HepG2 (cell line): ENCODE data around the gene CBR4. TPM values are rescaled to one million over a fixed set of nuclear protein-coding genes. Genes with fewer than 3 reads are reported as not detected.

ENCODE experiments used
- AKAP8 ChIP-seq: sonication (generic); formaldehyde crosslinking; IDR thresholded peaks from 2 replicates; pipeline ENCODE4 v1.5.1; 2020; ENCODE audit warnings: mild to moderate bottlenecking, missing genetic modification reagents
- CAMTA2 ChIP-seq: sonication (generic); formaldehyde crosslinking; IDR thresholded peaks from 2 replicates; pipeline ENCODE4 v1.4.0; 2020; ENCODE audit warnings: mild to moderate bottlenecking, missing genetic modification reagents, borderline replicate concordance
- CREB1 ChIP-seq, 2 experiments: fragments of 450-650 bp in 1 of 2; IDR thresholded peaks; 2 replicates each; pipeline ENCODE4 v1.6.1; 2016 to 2017; ENCODE audit warnings: control low read depth in 1 of 2, mild to moderate bottlenecking in 1 of 2, missing compliant biosample characterization in 1 of 2, missing genetic modification characterization in 1 of 2
- E2F1 ChIP-seq: sonication (generic); formaldehyde crosslinking; IDR thresholded peaks from 2 replicates; pipeline ENCODE4 v1.5.0; 2020; ENCODE audit warnings: missing genetic modification reagents
- FOXO4 ChIP-seq: sonication (generic); formaldehyde crosslinking; conservative IDR thresholded peaks from 2 replicates; pipeline ENCODE4 v1.8.1; 2023; ENCODE audit warnings: missing genetic modification reagents
- HOXA9 ChIP-seq: sonication (generic); formaldehyde crosslinking; IDR thresholded peaks from 2 replicates; pipeline ENCODE4 v1.8.1; 2022; ENCODE audit warnings: missing genetic modification reagents, mild to moderate bottlenecking, moderate library complexity, borderline replicate concordance
- NR2F2 ChIP-seq: IDR thresholded peaks from 2 replicates; pipeline ENCODE4 v1.6.1; 2012; ENCODE audit warnings: low read depth, inconsistent platforms, borderline replicate concordance
- PBX3 ChIP-seq: sonication (generic); formaldehyde crosslinking; IDR thresholded peaks from 2 replicates; pipeline ENCODE4 v1.8.1; 2023; ENCODE audit warnings: missing genetic modification reagents, inconsistent platforms, borderline replicate concordance
- SKIL ChIP-seq: sonication (generic); formaldehyde crosslinking; IDR thresholded peaks from 2 replicates; pipeline ENCODE4 v1.8.0; 2022; ENCODE audit warnings: missing genetic modification reagents, mild to moderate bottlenecking, moderate library complexity, borderline replicate concordance
- SP1 ChIP-seq, 2 experiments: fragments of 450-650 bp in 1 of 2; sonication (generic) in 1 of 2; formaldehyde crosslinking in 1 of 2; IDR thresholded peaks; 2 replicates each; pipeline versions ENCODE4 v1.4.0 to v1.6.1; 2016 to 2020; ENCODE audit warnings: missing genetic modification reagents in 1 of 2
- SP4 ChIP-seq: sonication (generic); formaldehyde crosslinking; IDR thresholded peaks from 2 replicates; pipeline ENCODE4 v1.8.1; 2023; ENCODE audit warnings: mild to moderate bottlenecking, missing genetic modification reagents
- TOPORS ChIP-seq: sonication (generic); formaldehyde crosslinking; IDR thresholded peaks from 2 replicates; pipeline ENCODE4 v1.8.0; 2023; ENCODE audit warnings: mild to moderate bottlenecking, missing genetic modification reagents
- ZNF136 ChIP-seq: sonication (generic); formaldehyde crosslinking; IDR thresholded peaks from 2 replicates; pipeline ENCODE4 v1.8.1; 2022; ENCODE audit warnings: low read depth, mild to moderate bottlenecking, moderate library complexity, missing genetic modification reagents
- ZNF33A ChIP-seq: sonication (generic); formaldehyde crosslinking; IDR thresholded peaks from 2 replicates; pipeline ENCODE4 v1.5.1; 2020; ENCODE audit warnings: missing genetic modification reagents, mild to moderate bottlenecking, moderate library complexity, borderline replicate concordance
- ZNF354B ChIP-seq: sonication (generic); formaldehyde crosslinking; IDR thresholded peaks from 2 replicates; pipeline ENCODE4 v1.8.0; 2022; ENCODE audit warnings: mild to moderate bottlenecking, missing genetic modification reagents
- ZNF674 ChIP-seq: sonication (generic); formaldehyde crosslinking; IDR thresholded peaks from 2 replicates; pipeline ENCODE4 v1.5.0; 2020; ENCODE audit warnings: low read depth, mild to moderate bottlenecking, missing genetic modification reagents
- ZNF678 ChIP-seq: sonication (generic); formaldehyde crosslinking; IDR thresholded peaks from 2 replicates; pipeline ENCODE4 v1.4.0; 2020; ENCODE audit warnings: mild to moderate bottlenecking, missing genetic modification reagents
- ZNF770 ChIP-seq: sonication (generic); formaldehyde crosslinking; IDR thresholded peaks from 2 replicates; pipeline ENCODE4 v1.5.0; 2020; ENCODE audit warnings: mild to moderate bottlenecking, missing genetic modification reagents
- polyA plus RNA-seq, 8 experiments: library from polyadenylated mRNA; depleted of rRNA in 3 of 8; stranded (reverse) in 7 of 8; unstranded in 1 of 8; fragments of >200 nt; fragmentation: Illumina TruSeq in 4 of 8; extraction: Trizol in 4 of 8; gene quantifications; 2 replicates each; pipeline versions ENCODE4 v1.2.1 to v1.2.3, GENCODE V29; 2011 to 2016; ENCODE audit warnings: low read depth in 4 of 8, missing spikeins in 1 of 8, mixed read lengths in 1 of 8; ENCODE audit not compliant: insufficient read depth in 1 of 8
- total RNA-seq, 5 experiments: library from RNA; depleted of rRNA; stranded (reverse); fragments of >200 nt; fragmentation: Illumina TruSeq; extraction: Trizol; gene quantifications; 2 replicates each; pipeline ENCODE4 v1.2.3, GENCODE V29; 2016; ENCODE audit warnings: low read depth in 1 of 5

CBR4 gene
- total and polyA plus RNA-seq, 2 of the 13 experiments (the other 11 are each of a cell fraction or from before 2014, with no cell fraction given) = 7.3 to 20.7 TPM

- TF ChIP-seq CREB1 (IDR thresholded peaks at IDR 0.05) = peak; percentile 98
- TF ChIP-seq CREB1 (CRISPR knock-in tag; IDR thresholded peaks at IDR 0.05) = peak; percentile 97
- no peak for TF ChIP-seq ZNF678 (CRISPR knock-in tag)
- TF ChIP-seq ZNF136 = no peak
- TF ChIP-seq SP4 = 0 out of 2 replicates have a peak, but pooled peaks have one; percentile 33
- no peak for TF ChIP-seq PBX3
- TF ChIP-seq SP1 (IDR thresholded peaks at IDR 0.05) = no peak
- TF ChIP-seq SP1 (CRISPR knock-in tag; IDR thresholded peaks at IDR 0.05) = no peak
- no peak for TF ChIP-seq ZNF674
- no peak for TF ChIP-seq ZNF33A
- TF ChIP-seq SKIL (CRISPR knock-in tag) = no peak
- TF ChIP-seq NR2F2 = no peak
- no peak for TF ChIP-seq E2F1 (CRISPR knock-in tag)
- no peak for TF ChIP-seq CAMTA2 (CRISPR knock-in tag)
- no peak for TF ChIP-seq AKAP8 (CRISPR knock-in tag)
- 0 out of 2 replicates have a peak, but pooled peaks have one; percentile 32 for TF ChIP-seq ZNF770 (CRISPR knock-in tag)
- no peak for TF ChIP-seq HOXA9 (CRISPR knock-in tag)
- TF ChIP-seq ZNF354B = no peak
- TF ChIP-seq FOXO4 (CRISPR knock-in tag) = no peak
- TF ChIP-seq TOPORS (CRISPR knock-in tag) = no peak
Measured at GRCh38 chr4:169010125-169011023, at the start of gene CBR4 (continued).
